NCI-H1694 (cell line): Measurements from ENCODE around the gene TMEM82.

Experiments used
- DNase-seq: peaks from one replicate; lab custom pipeline; 2025; lab: John Stamatoyannopoulos, UW

The TMEM82 gene

GRCh38 chr1:15788624-15789301 lies 46.5 kb downstream of the TMEM82 start:
- DNase-seq = no peak

GRCh38 chr1:15796086-15796462 lies 53.8 kb downstream of the TMEM82 start:
- DNase-seq = no peak
